Gastrocnemius medialis (tissue), 4 donors: Measurements from ENCODE around the gene NKTR. TPM values are rescaled to one million over a fixed set of nuclear protein-coding genes. Genes with fewer than 3 reads are reported as not detected.

Source experiments
- ATAC-seq, 2 donors: fragments of 150-250 bp; one replicate each; pipeline ENCODE4 v1.9.1; 2016
- DNase-seq, 2 donors: peaks; one replicate each; pipeline ENCODE4 v3.0.0-alpha.2; 2019
- H3K27ac ChIP-seq, 4 donors: fragments of 200-600 bp; sonication (generic); 1 replicate in 1 of 4; 2 replicates in 3 of 4; pipeline ENCODE4 v1.5.1; 2016 to 2018; ENCODE audit warnings: mild to moderate bottlenecking in 2 of 4, moderate library complexity in 1 of 4
- H3K27me3 ChIP-seq, 3 donors: fragments of 200-600 bp; sonication (generic) in 2 of 3; 1 replicate in 1 of 3; 2 replicates in 2 of 3; pipeline versions ENCODE4 v1.5.1 to v1.6.0; 2016 to 2019; ENCODE audit warnings: mild to moderate bottlenecking in 1 of 3, moderate library complexity in 1 of 3
- H3K36me3 ChIP-seq, 2 donors: fragments of 200-600 bp; sonication (generic) in 1 of 2; one replicate each; pipeline ENCODE4 v1.5.1; 2017 to 2018
- H3K4me1 ChIP-seq, 2 donors: fragments of 200-600 bp; sonication (generic) in 1 of 2; one replicate each; pipeline ENCODE4 v1.5.1; 2016 to 2017; ENCODE audit warnings: mild to moderate bottlenecking in 2 of 2
- H3K4me3 ChIP-seq, 4 donors: fragments of 200-600 bp; sonication (generic) in 3 of 4; 1 replicate in 1 of 4; 2 replicates in 3 of 4; pipeline ENCODE4 v1.5.1; 2016 to 2019; ENCODE audit warnings: mild to moderate bottlenecking in 2 of 4
- H3K9me3 ChIP-seq, 3 donors: fragments of 200-600 bp; sonication (generic) in 2 of 3; 1 replicate in 1 of 3; 2 replicates in 2 of 3; pipeline ENCODE4 v1.5.1; 2016 to 2019
- POLR2A ChIP-seq, 2 donors: fragments of 450-650 bp; IDR thresholded peaks; one replicate each; pipeline ENCODE4 v1.6.1; 2017; ENCODE audit warnings: antibody characterized with exemption in 2 of 2, mild to moderate bottlenecking in 2 of 2, moderate library complexity in 2 of 2
- in situ Hi-C, 4 donors: fragments of 200-750 bp; cut with MboI; loops; one replicate each; pipeline versions ENCODE4 v1.15.0 to v1.8.0; 2017; ENCODE audit warnings: low sequenced_read_pairs in 4 of 4
- intact Hi-C: fragments of 100-400 bp; cut with DNase I; formaldehyde crosslinking; loops from one replicate; pipeline ENCODE4 v1.15.1; 2023; ENCODE audit warnings: low total_unique reads
- total RNA-seq, 4 donors: library from RNA; depleted of rRNA; stranded (reverse); fragments of >200 nt; gene quantifications; one replicate each; pipeline versions ENCODE4 v1.1.0 to v1.2.3, GENCODE V29; 2016
- TF ChIP-seq, protein P1 (sequence below), 5 experiments: fragments of 450-650 bp in 3 of 5; fragments of 200-600 bp in 2 of 5; sonication (generic) in 2 of 5; IDR thresholded peaks in 4 of 5; conservative IDR thresholded peaks in 1 of 5; 1 replicate in 4 of 5; 2 replicates in 1 of 5; pipeline ENCODE4 v1.5.1; 2016 to 2019; ENCODE audit warnings: antibody characterized with exemption in 5 of 5, mild to moderate bottlenecking in 3 of 5, moderate library complexity in 3 of 5

NKTR gene
- total RNA-seq, 4 donors from 2014 or later, result 10.0 to 56.6 (median 13.6) TPM

DNA sequence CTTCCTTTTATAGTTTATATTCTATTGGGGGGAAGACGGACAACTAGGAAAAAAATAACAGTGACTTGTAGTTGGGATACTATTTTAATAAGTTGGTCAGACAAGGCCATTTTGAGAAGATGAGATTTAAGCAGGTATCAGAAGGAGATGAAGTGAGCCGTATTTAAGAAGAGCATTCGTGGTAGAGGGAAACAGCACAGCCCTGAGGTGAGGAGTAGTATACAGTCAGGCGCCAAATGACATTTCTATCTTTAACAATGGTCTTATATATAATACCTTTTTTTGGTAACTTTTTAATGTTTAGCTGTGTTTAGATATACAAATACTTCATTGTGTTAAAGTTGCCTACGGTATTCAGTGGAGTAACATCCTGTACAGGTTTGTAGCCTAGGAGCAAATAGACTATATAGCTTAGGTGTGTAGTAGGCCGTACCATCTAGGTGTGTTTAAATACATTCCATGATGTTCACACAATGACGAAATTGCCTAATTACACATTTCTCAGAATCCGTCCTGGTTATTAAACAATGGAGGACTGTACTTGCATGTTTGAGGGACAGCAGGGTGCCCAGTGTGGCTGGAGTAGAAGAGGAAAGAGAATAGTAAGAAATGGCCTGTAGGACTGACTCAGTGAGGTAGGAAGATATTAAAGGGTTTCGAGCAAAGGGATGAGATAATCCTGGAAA is 1.6 kb downstream of the NKTR start:
- H3K4me3 ChIP-seq, result peak overlapping the region; percentile 86 to 93 (median 90)
- in situ Hi-C loops, result no loop called here
- no peak for TF ChIP-seq POLR2A (IDR thresholded peaks at IDR 0.05)
- TF ChIP-seq, protein P1, sequence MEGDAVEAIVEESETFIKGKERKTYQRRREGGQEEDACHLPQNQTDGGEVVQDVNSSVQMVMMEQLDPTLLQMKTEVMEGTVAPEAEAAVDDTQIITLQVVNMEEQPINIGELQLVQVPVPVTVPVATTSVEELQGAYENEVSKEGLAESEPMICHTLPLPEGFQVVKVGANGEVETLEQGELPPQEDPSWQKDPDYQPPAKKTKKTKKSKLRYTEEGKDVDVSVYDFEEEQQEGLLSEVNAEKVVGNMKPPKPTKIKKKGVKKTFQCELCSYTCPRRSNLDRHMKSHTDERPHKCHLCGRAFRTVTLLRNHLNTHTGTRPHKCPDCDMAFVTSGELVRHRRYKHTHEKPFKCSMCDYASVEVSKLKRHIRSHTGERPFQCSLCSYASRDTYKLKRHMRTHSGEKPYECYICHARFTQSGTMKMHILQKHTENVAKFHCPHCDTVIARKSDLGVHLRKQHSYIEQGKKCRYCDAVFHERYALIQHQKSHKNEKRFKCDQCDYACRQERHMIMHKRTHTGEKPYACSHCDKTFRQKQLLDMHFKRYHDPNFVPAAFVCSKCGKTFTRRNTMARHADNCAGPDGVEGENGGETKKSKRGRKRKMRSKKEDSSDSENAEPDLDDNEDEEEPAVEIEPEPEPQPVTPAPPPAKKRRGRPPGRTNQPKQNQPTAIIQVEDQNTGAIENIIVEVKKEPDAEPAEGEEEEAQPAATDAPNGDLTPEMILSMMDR (IDR thresholded peaks at IDR 0.05 in 4 of 5, conservative IDR thresholded peaks at IDR 0.05 in 1 of 5), result peak in 1 of 5 experiments; percentile 12
- H3K36me3 ChIP-seq, result no peaks in the 10 kb centered on the region
- peaks cover 43 to 45% of the 10 kb centered on the region in 2 donors for H3K4me1 ChIP-seq
- no peak for DNase-seq
- H3K9me3 ChIP-seq, result no peaks in the 10 kb centered on the region
- peak overlapping the region; percentile 96 to 99 (median 98) for H3K27ac ChIP-seq
- ATAC-seq, result no peak
- H3K27me3 ChIP-seq, result no peaks in the 10 kb centered on the region
- intact Hi-C loops, result loop anchor here (2.0 to 5.0 kb wide), 2 partner anchors 53 to 100 kb away; partner anchors contain the start of gene HHATL

DNA sequence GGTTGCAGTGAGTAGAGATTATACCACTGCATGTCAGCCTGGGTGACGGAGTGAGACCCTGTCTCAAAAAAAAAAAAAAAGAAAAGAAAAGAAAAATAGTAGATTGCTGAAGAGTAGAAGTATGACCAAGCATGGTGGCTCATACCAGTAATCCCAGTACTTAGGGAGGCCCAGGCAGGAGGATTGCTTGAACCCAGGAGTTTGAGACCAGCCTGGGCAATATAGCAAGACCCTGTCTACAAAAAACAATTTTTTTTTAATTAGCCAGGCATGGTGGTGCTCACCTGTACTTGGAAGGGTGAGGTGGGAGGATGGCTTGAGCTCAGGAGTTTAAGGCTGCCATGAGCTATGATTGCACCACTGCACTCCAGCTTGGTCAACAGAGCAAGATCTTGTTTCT is 2.5 kb downstream of the NKTR start:
- Histone ChIP-seq H3K4me1 (peaks cover 43 to 45% of the 10 kb centered on the region in 2 donors), H3K27ac (peak overlapping the region; percentile 96 to 99 (median 98)), H3K36me3 (no peaks in the 10 kb centered on the region), H3K4me3 (no peak overlapping the region), H3K27me3 (no peaks in the 10 kb centered on the region), H3K9me3 (no peaks in the 10 kb centered on the region)
- TF ChIP-seq, protein P1 (IDR thresholded peaks at IDR 0.05 in 4 of 5, conservative IDR thresholded peaks at IDR 0.05 in 1 of 5), result no peak
- no peak for TF ChIP-seq POLR2A (IDR thresholded peaks at IDR 0.05)
- in situ Hi-C loops, result no loop called here
- intact Hi-C loops, result loop anchor here (5.0 kb wide), 1 partner anchor 99 kb away; the partner anchor contains the start of gene HHATL
- ATAC-seq (no peak), DNase-seq (no peak)

DNA sequence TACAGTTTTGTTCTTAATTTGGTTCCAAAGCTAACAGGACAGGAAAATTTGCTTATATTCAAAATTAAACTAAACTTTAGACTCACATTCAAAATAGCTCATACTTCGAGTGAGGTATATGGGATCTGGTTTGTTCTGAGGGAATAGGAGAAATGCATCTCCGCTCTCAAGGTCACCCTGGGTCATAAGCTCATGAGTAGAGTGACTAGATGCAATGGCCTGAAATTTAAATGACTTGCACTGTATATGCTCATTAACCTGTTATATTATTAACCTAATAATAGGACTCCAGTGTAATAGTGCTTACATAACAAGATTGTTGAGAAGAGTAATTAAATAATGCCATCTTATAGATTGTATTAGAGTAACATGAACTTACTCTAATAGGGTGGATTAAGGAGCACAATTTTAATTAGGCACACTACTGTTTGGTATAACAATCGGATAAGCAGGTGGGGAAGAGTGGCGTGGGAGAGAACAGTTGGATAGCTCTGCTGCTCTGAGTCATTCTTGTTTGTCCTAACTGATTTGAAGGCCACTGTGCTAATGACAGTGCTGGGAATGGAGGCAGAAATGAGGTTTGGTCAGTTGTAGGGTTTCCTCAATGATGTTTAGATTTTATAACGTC is 5.2 kb downstream of the NKTR start:
- in situ Hi-C loops (no loop called here), intact Hi-C loops (no loop called here)
- Histone ChIP-seq H3K4me3 (peak overlapping the region in 1 of 4 donors; percentile 7), H3K27me3 (no peaks in the 10 kb centered on the region), H3K36me3 (no peaks in the 10 kb centered on the region), H3K9me3 (no peaks in the 10 kb centered on the region), H3K27ac (peak overlapping the region; percentile 69 to 99 (median 84)), H3K4me1 (peaks cover 61 to 65% of the 10 kb centered on the region in 2 donors)
- peak; percentile 77 for ATAC-seq
- no peak for DNase-seq
- no peak for TF ChIP-seq POLR2A (IDR thresholded peaks at IDR 0.05)
- TF ChIP-seq, protein P1 (IDR thresholded peaks at IDR 0.05 in 4 of 5, conservative IDR thresholded peaks at IDR 0.05 in 1 of 5), result no peak

DNA sequence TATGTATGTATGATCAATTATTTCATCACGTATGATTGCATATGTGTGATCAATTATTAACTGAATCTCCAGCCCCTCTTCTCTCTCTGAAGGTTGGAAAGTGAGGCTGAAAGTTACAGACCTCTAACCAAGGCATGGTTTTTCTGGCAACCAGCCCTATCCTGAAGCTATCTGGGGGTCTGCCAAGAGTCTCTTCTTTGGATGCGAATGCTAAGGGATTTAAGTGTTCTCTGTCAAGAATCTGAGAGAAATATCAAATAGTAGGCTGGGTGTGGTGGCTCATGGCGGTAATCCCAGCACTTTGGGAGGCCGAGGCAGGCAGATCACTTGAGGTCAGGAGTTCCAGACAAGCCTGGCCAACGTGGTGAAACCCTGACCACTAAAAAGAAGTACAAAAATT is 8.1 kb downstream of the NKTR start:
- peak in 1 of 2 donors; percentile 57 for DNase-seq

More for the DNA sequence above, 8.1 kb downstream of the NKTR start:
- Histone ChIP-seq H3K9me3 (no peaks in the 10 kb centered on the region), H3K27ac (peak overlapping the region; percentile 60 to 96 (median 74)), H3K4me1 (peaks cover 69 to 81% of the 10 kb centered on the region in 2 donors), H3K36me3 (no peaks in the 10 kb centered on the region), H3K27me3 (no peaks in the 10 kb centered on the region), H3K4me3 (no peak overlapping the region)
- peak in 1 of 2 donors; percentile 26 for ATAC-seq
- in situ Hi-C loops, result no loop called here
- TF ChIP-seq, protein P1 (IDR thresholded peaks at IDR 0.05 in 4 of 5, conservative IDR thresholded peaks at IDR 0.05 in 1 of 5), result no peak
- TF ChIP-seq POLR2A (IDR thresholded peaks at IDR 0.05), result no peak
- intact Hi-C loops, result no loop called here
